Measurements from ENCODE around the gene KRT3. TPM values are rescaled to one million over a fixed set of nuclear protein-coding genes. Genes with fewer than 3 reads are reported as not detected.
A peak's percentile ranks its signal among the peaks of the same experiment; 100 is the strongest.

KRT3 gene
- total RNA-seq, 1 donor from 2014 or later, result not detected

- DNase-seq (ENCODE audit: low spot score), result peak; percentile 47
- intact Hi-C loops (cut with DNase I), result no loop called here
Observed at GRCh38 chr12:52788192-52788875, 7.6 kb downstream of the KRT3 start.

GRCh38 chr12:52787324-52788191, 8.4 kb downstream of the KRT3 start:
- DNase-seq (ENCODE audit: low spot score), result peak; percentile 41
- intact Hi-C loops (cut with DNase I), result no loop called here

- DNase-seq (ENCODE audit: low spot score), result no peak
- intact Hi-C loops (cut with DNase I), result no loop called here
Observed at GRCh38 chr12:52784909-52785308, 11.0 kb downstream of the KRT3 start.

GRCh38 chr12:52783563-52784316, 12.2 kb downstream of the KRT3 start:
- intact Hi-C loops (cut with DNase I), result no loop called here

GRCh38 chr12:52782502-52782901, 13.4 kb downstream of the KRT3 start:
- no peak for DNase-seq (ENCODE audit: low spot score)
- intact Hi-C loops (cut with DNase I), result no loop called here

More at GRCh38 chr12:52783563-52784316, 12.2 kb downstream of the KRT3 start:
- peak; percentile 14 for DNase-seq (ENCODE audit: low spot score)

- intact Hi-C loops (cut with DNase I), result no loop called here
- DNase-seq (ENCODE audit: low spot score), result no peak
Observed at GRCh38 chr12:52781399-52782082, 14.4 kb downstream of the KRT3 start.

- intact Hi-C loops (cut with DNase I), result no loop called here
- DNase-seq (ENCODE audit: low spot score), result peak; percentile 47
Observed at GRCh38 chr12:52779914-52780313, 16.0 kb downstream of the KRT3 start.

GRCh38 chr12:52778833-52779232, 17.1 kb downstream of the KRT3 start:
- no peak for DNase-seq (ENCODE audit: low spot score)
- intact Hi-C loops (cut with DNase I), result no loop called here

GRCh38 chr12:52777566-52777965, 18.4 kb downstream of the KRT3 start:
- intact Hi-C loops (cut with DNase I), result no loop called here
- DNase-seq (ENCODE audit: low spot score), result peak; percentile 59

GRCh38 chr12:52776913-52777395, 19.0 kb downstream of the KRT3 start, which contains the start of gene KRT76:
Gene KRT76 (minus strand): TSS chr12:52777345. CDS start chr12:52777291, 54 bp downstream.
- no peak for DNase-seq (ENCODE audit: low spot score)
- intact Hi-C loops (cut with DNase I), result no loop called here

GRCh38 chr12:52776435-52776834, 19.5 kb downstream of the KRT3 start:
- no peak for DNase-seq (ENCODE audit: low spot score)
- intact Hi-C loops (cut with DNase I), result no loop called here

- DNase-seq (ENCODE audit: low spot score), result peak; percentile 66
- intact Hi-C loops (cut with DNase I), result no loop called here
Observed at GRCh38 chr12:52774629-52775250, 21.2 kb downstream of the KRT3 start.

- intact Hi-C loops (cut with DNase I), result no loop called here
- no peak for DNase-seq (ENCODE audit: low spot score)
Observed at GRCh38 chr12:52772772-52773171, 23.1 kb downstream of the KRT3 start.

GRCh38 chr12:52772188-52772587, 23.7 kb downstream of the KRT3 start:
- DNase-seq (ENCODE audit: low spot score), result no peak
- intact Hi-C loops (cut with DNase I), result no loop called here

GRCh38 chr12:52771505-52771904, 24.4 kb downstream of the KRT3 start:
- DNase-seq (ENCODE audit: low spot score), result no peak
- intact Hi-C loops (cut with DNase I), result no loop called here

- no peak for DNase-seq (ENCODE audit: low spot score)
- intact Hi-C loops (cut with DNase I), result no loop called here
Observed at GRCh38 chr12:52771088-52771487, 24.8 kb downstream of the KRT3 start.

- DNase-seq (ENCODE audit: low spot score), result peak; percentile 14
- intact Hi-C loops (cut with DNase I), result no loop called here
Observed at GRCh38 chr12:52769946-52770345, 26.0 kb downstream of the KRT3 start.

GRCh38 chr12:52769354-52769753, 26.6 kb downstream of the KRT3 start:
- no peak for DNase-seq (ENCODE audit: low spot score)
- intact Hi-C loops (cut with DNase I), result no loop called here
